LNCAP (cell line): ENCODE data around the gene ZNF202.

Experiments used
- TF ChIP-seq, protein P1 (sequence below): fragments of 450-650 bp; IDR thresholded peaks from 2 replicates; pipeline ENCODE4 v1.5.1; 2017; ENCODE audit warnings: mild to moderate bottlenecking

Gene ZNF202

DNA sequence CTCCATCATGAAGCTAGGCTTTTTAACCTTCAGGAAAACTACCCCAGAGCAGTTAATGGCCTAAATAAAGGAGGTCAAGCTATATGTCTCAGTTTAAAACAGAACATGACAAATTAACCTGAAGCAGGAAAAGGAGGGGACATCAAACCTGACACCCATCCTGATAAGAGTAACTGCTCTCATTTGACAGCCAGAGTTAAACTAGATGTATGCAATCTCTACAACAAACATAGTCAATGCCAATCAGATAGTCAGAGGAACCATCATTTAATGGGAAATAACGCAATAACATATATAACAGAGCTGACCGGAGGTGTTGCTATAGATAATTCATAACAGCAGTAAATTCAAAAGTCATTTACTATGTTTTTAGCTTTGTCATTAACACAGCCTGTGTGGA, 3.1 kb downstream of the ZNF202 start:
- TF ChIP-seq, protein P1, sequence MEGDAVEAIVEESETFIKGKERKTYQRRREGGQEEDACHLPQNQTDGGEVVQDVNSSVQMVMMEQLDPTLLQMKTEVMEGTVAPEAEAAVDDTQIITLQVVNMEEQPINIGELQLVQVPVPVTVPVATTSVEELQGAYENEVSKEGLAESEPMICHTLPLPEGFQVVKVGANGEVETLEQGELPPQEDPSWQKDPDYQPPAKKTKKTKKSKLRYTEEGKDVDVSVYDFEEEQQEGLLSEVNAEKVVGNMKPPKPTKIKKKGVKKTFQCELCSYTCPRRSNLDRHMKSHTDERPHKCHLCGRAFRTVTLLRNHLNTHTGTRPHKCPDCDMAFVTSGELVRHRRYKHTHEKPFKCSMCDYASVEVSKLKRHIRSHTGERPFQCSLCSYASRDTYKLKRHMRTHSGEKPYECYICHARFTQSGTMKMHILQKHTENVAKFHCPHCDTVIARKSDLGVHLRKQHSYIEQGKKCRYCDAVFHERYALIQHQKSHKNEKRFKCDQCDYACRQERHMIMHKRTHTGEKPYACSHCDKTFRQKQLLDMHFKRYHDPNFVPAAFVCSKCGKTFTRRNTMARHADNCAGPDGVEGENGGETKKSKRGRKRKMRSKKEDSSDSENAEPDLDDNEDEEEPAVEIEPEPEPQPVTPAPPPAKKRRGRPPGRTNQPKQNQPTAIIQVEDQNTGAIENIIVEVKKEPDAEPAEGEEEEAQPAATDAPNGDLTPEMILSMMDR: no peak

DNA sequence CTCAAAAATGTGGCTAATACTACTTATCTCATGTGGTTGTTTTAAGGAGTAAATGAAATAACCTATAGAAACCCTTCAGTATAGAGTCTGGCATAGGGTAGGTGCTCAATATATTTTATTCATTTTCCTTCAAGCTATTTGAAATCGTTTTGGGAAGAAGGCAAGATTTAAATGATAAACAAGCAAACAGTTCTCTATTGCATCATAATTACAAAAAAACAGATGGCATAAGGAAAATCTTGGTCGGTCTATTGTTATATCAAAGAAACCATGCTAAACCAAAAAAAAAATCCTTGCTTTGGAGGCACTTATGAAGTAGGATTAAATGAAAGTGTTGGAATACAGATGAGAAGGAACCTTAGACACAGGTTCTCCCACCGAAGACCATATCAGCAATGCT, 4.7 kb downstream of the ZNF202 start:
- TF ChIP-seq, protein P1: no peak

DNA sequence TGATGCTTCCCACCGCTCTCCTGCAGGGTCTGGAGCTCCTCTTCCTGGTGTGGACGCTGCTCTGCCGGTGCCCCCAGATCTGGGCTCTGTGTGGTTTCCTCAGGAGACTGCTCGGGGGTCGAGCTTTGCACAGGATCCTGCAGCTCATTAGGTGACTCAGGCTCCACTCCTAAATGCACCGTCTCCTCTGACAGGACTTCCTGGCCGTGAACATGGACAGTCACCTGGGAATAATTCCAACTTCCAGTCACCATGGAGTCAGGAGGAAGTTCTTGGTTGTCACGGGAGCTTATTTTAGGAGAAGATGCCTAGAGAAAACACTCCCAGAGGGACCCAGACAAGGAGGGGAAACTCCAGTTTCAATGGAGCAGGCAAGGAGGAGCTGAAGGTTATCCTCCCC, 11.9 kb downstream of the ZNF202 start:
- TF ChIP-seq, protein P1: no peak

DNA sequence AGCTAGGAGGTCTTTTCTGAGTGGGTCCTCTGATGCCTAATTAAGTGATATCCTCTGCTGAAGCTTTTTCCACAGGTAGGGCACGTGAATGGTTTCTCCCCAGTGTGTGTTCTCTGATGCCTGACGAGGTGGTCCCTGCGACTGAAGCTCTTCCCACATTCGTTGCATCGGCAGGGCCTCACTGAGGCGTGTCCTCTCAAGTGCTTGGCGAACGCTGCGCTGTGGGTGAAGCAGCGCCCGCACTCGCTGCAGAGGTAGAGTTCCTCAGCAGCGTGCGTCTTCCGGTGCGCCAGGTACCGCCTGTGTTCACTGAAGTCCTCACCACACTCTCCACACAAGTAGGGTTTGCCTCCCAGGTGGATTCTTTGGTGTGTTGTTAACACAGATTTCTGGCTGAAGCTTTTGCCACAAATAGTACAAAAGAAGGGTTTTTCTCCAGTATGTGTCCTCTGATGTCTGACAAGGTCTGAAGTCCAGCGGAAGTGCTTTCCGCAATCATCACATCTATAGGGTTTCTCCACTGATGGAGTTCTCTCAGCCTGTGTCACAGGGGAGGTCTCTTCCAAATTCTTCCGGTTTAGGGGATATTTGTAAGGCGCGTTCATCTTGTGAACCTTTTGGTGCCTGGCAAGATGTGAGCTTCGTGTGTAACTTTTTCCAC, 15.3 kb downstream of the ZNF202 start:
- TF ChIP-seq, protein P1: no peak

DNA sequence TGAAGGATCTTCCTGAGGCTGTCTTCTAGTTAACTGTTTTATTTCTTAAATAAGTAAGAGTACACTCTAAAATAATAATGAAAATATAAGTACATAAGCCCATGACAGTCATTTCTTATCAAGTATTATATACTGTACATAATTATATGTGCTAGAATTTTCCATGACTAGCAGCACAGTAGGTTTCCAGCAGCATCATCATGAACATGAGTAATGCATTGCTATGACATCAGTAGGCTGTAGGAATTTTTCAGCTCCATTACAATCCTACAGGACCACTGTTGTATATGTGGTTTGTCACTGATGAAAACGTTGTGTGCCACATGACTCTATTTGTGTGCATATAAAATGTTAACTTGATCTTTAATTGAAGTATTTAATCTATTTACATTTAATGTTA, 22.0 kb downstream of the ZNF202 start:
- TF ChIP-seq, protein P1: no peak

DNA sequence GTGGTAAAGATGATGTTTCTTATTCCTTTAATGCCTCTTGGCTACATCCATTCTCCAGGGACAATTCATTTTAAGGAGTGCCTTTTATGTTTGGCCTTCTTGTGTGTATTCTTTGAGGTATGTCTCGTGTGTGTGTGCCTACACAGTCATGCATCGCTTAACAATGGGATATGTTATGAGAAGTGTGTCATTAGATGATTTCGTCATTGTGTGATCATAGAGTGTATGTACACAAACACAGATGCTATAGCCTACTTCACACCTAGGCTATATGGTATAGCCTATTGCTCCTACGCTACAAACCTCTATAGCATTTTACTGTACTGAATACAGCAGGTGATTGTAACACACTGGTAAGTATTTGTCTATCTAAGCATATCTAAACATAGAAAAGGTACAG, 23.0 kb downstream of the ZNF202 start:
- TF ChIP-seq, protein P1: no peak

DNA sequence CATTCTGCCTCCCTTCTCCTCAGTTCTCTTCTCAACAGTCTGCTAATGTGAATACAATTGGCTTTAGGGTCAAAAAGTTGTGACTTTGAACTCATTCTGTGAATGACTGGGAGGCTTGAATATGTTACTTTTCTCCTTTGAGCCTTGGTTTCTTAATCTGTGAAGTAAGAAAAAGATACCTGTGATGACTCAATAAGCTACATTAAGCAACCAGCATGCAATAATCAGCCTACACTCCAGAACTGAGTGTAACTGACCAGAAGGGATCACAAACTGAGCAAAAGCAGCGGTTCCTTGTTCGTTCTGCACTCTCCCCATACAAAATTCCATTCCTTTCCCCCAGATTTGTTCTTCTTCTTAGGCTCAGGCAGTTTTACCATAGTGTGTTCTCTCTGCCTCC, 23.4 kb downstream of the ZNF202 start:
- TF ChIP-seq, protein P1: no peak
